ENCODE results near the gene VIL1.

Gene VIL1

GRCh38 chr2:218447072-218447471 lies 28.1 kb downstream of the VIL1 start:
- Histone ChIP-seq H3K36me3 (peaks cover 19% of the 10 kb centered on the region), H3K9me3 (no peaks in the 10 kb centered on the region)
- no peak for TF ChIP-seq CTCF (IDR thresholded peaks at IDR 0.05)

GRCh38 chr2:218448934-218449333 lies 30.0 kb downstream of the VIL1 start:
- Histone ChIP-seq H3K27me3 (no peaks in the 10 kb centered on the region), H3K4me3 (ENCODE audit: low read depth in 1 of 2, low read length in 1 of 2) (no peak overlapping the region), H3K9me3 (no peaks in the 10 kb centered on the region), H3K27ac (no peak overlapping the region), H3K36me3 (peaks cover 25% of the 10 kb centered on the region), H3K4me1 (ENCODE audit: control insufficient read depth in 1 of 2, insufficient read depth in 1 of 2, low read depth in 1 of 2, low read length in 1 of 2) (no peaks in the 10 kb centered on the region)
- TF ChIP-seq CTCF (IDR thresholded peaks at IDR 0.05) = no peak

More at GRCh38 chr2:218447072-218447471, 28.1 kb downstream of the VIL1 start:
- no peaks in the 10 kb centered on the region for H3K4me1 ChIP-seq (ENCODE audit: control insufficient read depth in 1 of 2, insufficient read depth in 1 of 2, low read depth in 1 of 2, low read length in 1 of 2)
- no peaks in the 10 kb centered on the region for H3K27me3 ChIP-seq
- H3K4me3 ChIP-seq (ENCODE audit: low read depth in 1 of 2, low read length in 1 of 2) = no peak overlapping the region
- no peak overlapping the region for H3K27ac ChIP-seq

GRCh38 chr2:218452079-218452478 lies 33.2 kb downstream of the VIL1 start:
- Histone ChIP-seq H3K4me1 (ENCODE audit: control insufficient read depth in 1 of 2, insufficient read depth in 1 of 2, low read depth in 1 of 2, low read length in 1 of 2) (no peaks in the 10 kb centered on the region), H3K27ac (no peak overlapping the region), H3K36me3 (peaks cover 34% of the 10 kb centered on the region), H3K4me3 (ENCODE audit: low read depth in 1 of 2, low read length in 1 of 2) (no peak overlapping the region), H3K9me3 (no peaks in the 10 kb centered on the region), H3K27me3 (no peaks in the 10 kb centered on the region)
- TF ChIP-seq CTCF (IDR thresholded peaks at IDR 0.05) = no peak

- no peak for TF ChIP-seq CTCF (IDR thresholded peaks at IDR 0.05)
- Histone ChIP-seq H3K4me3 (ENCODE audit: low read depth in 1 of 2, low read length in 1 of 2) (no peak overlapping the region), H3K9me3 (no peaks in the 10 kb centered on the region), H3K27me3 (no peaks in the 10 kb centered on the region), H3K36me3 (peaks cover 14% of the 10 kb centered on the region), H3K27ac (no peak overlapping the region), H3K4me1 (ENCODE audit: control insufficient read depth in 1 of 2, insufficient read depth in 1 of 2, low read depth in 1 of 2, low read length in 1 of 2) (no peaks in the 10 kb centered on the region)
Observed at GRCh38 chr2:218456849-218457248, 37.9 kb downstream of the VIL1 start.

GRCh38 chr2:218458598-218458997 lies 39.7 kb downstream of the VIL1 start:
- peaks cover 12% of the 10 kb centered on the region for H3K36me3 ChIP-seq
- H3K27me3 ChIP-seq = no peaks in the 10 kb centered on the region
- no peak for TF ChIP-seq CTCF (IDR thresholded peaks at IDR 0.05)
- H3K4me1 ChIP-seq (ENCODE audit: control insufficient read depth in 1 of 2, insufficient read depth in 1 of 2, low read depth in 1 of 2, low read length in 1 of 2) = no peaks in the 10 kb centered on the region
- H3K27ac ChIP-seq = no peak overlapping the region
- no peaks in the 10 kb centered on the region for H3K9me3 ChIP-seq
- no peak overlapping the region for H3K4me3 ChIP-seq (ENCODE audit: low read depth in 1 of 2, low read length in 1 of 2)

Data from neutrophil (primary cell).